NT2/D1 (cell line): ENCODE data around the gene GAS7.

Experiments
- DNase-seq: peaks from one replicate; pipeline ENCODE4 v3.0.0-alpha.2; 2011; ENCODE audit warnings: low read depth, low spot score
- H3K27me3 ChIP-seq: 2 replicates; pipeline ENCODE4 v1.6.0; 2011; ENCODE audit warnings: mild to moderate bottlenecking; ENCODE audit not compliant: insufficient read length, insufficient read depth
- H3K36me3 ChIP-seq: 2 replicates; pipeline ENCODE4 v1.6.1; 2011; ENCODE audit warnings: mild to moderate bottlenecking, low read length, mixed read lengths; ENCODE audit not compliant: insufficient read depth, insufficient read length
- H3K4me1 ChIP-seq: 2 replicates; pipeline ENCODE4 v1.5.1; 2011; ENCODE audit not compliant: insufficient read depth, insufficient read length
- H3K4me3 ChIP-seq: 2 replicates; pipeline ENCODE4 v1.5.1; 2011; ENCODE audit warnings: low read depth; ENCODE audit not compliant: insufficient read length
- H3K9ac ChIP-seq: 2 replicates; pipeline ENCODE4 v1.6.0; 2011; ENCODE audit warnings: low read depth; ENCODE audit not compliant: insufficient read length
- H3K9me3 ChIP-seq: 2 replicates; pipeline ENCODE4 v1.5.1; 2011; ENCODE audit warnings: mild to moderate bottlenecking, low read length; ENCODE audit not compliant: insufficient read depth
- SUZ12 ChIP-seq: IDR thresholded peaks from 2 replicates; pipeline ENCODE4 v1.6.1; 2011; ENCODE audit not compliant: insufficient read length, insufficient read depth; ENCODE audit errors: extremely low read depth
- YY1 ChIP-seq: IDR thresholded peaks from 2 replicates; pipeline ENCODE4 v1.6.1; 2011; ENCODE audit not compliant: insufficient read length, insufficient read depth
- ZNF274 ChIP-seq: IDR thresholded peaks from 2 replicates; pipeline ENCODE4 v1.6.1; 2011; ENCODE audit warnings: mild to moderate bottlenecking, low read depth, low read length

Gene GAS7

DNA sequence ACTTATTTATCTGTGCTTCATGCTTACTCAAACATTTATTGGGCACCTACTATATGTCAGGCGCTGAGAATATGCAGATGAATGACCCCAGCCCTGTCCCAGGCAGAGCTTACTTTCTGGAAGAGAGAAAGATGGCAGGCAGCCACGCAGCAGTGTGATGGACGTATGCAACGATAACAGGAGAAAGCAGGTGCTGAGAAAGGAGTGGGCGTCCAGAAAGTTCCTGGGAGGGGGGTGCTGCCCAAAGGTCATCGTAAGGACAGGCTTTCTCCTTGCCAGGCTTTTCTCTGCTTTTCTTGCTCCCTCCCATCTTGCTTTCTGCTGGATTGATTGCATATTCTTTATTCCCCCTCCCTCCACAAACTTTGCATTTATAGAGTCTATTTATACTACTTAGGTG lies 124.5 kb downstream of the GAS7 start:
- DNase-seq: no peak
- H3K36me3 ChIP-seq: no peaks in the 10 kb centered on the region
- no peaks in the 10 kb centered on the region for H3K27me3 ChIP-seq
- TF ChIP-seq SUZ12 (no peak), YY1 (no peak), ZNF274 (no peak)
- H3K4me3 ChIP-seq: no peak overlapping the region
- no peaks in the 10 kb centered on the region for H3K9me3 ChIP-seq
- H3K9ac ChIP-seq: no peak overlapping the region
- H3K4me1 ChIP-seq: peaks cover 2% of the 10 kb centered on the region

DNA sequence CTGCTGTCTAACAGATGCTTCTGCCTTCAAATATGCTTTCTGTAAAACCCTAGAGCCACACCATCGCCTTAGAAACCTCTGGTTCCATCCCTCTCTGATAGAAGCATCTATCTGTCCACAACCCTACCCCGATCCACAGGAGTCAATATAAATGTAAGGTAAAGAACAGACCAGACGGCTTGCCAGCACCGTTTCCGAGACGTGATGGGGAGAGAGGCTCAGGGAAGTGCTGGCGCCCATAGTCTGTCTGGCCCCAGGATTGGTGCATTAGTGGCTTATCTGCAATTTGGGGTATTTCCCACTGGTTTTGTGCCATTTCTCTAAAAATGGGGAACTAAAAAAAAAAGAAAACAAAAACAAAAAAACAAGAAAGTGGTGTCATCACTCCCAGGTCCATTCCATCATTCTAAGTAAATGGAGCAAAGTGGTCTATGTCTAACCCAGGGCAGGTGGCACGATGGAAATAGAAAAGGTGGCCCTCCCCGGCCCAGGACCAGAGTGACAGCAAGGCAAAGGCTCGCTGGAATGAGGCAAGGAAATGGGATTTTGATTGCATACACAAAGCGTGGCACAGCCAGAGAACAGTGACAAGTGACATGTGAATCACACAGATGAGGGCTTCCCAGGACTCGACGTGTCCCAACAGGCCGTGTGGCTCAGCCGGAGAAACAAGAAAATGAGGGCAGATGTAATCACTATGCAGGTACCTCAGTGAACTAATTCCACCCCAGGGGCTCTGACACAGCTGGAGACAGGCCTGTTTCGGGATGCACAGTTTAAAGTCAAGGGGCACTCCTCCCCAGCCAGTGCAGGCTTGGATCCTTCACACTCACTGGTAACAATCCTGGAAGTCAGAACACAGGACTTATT lies 125.6 kb downstream of the GAS7 start:
- no peak for DNase-seq
- no peak for TF ChIP-seq YY1
- no peak for TF ChIP-seq SUZ12
- TF ChIP-seq ZNF274: no peak
- Histone ChIP-seq H3K27me3 (no peaks in the 10 kb centered on the region), H3K4me1 (peaks cover 2% of the 10 kb centered on the region), H3K9ac (no peak overlapping the region), H3K4me3 (no peak overlapping the region), H3K36me3 (no peaks in the 10 kb centered on the region), H3K9me3 (no peaks in the 10 kb centered on the region)

DNA sequence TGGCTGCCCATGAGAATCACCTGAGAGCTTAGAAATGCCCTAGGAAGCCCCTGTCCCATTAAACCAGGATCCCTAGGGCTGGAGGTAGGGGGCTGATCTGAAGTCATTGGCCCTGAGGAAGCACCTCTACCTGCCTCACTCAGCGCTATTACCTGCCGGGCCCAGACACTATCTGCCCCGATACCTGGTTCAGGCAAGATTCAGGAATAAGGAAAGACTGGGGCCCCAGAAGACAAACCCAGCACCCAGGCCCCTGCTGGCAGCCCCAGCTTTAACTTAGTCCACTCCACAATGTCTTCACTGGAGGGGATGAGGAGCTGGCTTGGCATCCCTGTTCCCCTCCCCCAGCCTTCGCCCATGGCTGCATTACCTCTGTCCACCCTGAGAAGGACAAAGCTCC lies 126.3 kb downstream of the GAS7 start:
- H3K4me1 ChIP-seq: peaks cover 2% of the 10 kb centered on the region

DNA sequence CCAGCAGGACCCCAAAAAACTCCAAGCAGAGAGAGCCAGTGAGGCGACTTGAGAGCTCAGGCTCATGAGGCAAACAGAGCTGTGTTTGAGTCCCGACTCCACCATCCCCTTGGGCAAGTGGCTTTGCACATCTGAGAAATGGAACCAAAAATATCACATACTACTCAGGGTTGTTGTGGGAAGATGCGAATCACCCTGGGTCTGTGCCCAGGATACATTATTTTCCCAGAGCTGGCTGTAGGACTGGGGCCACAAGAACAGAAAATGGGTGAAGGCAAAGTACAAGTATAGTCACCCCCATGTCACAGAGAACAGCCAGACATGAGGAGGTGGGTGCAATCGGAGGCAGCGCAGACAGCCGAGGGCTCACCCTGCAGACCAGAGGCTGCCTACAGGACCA lies 127.3 kb downstream of the GAS7 start:
- H3K4me1 ChIP-seq: peaks cover 2% of the 10 kb centered on the region
- DNase-seq: no peak
- TF ChIP-seq YY1: no peak
- TF ChIP-seq ZNF274: no peak
- TF ChIP-seq SUZ12: no peak
- no peaks in the 10 kb centered on the region for H3K27me3 ChIP-seq
- no peak overlapping the region for H3K9ac ChIP-seq
- H3K36me3 ChIP-seq: no peaks in the 10 kb centered on the region
- H3K4me3 ChIP-seq: no peak overlapping the region
- H3K9me3 ChIP-seq: no peaks in the 10 kb centered on the region

More for the DNA sequence above, 126.3 kb downstream of the GAS7 start:
- H3K9me3 ChIP-seq: no peaks in the 10 kb centered on the region
- no peaks in the 10 kb centered on the region for H3K36me3 ChIP-seq
- TF ChIP-seq SUZ12 (no peak), YY1 (no peak), ZNF274 (no peak)
- no peak overlapping the region for H3K4me3 ChIP-seq
- no peak for DNase-seq
- H3K9ac ChIP-seq: no peak overlapping the region
- H3K27me3 ChIP-seq: no peaks in the 10 kb centered on the region

DNA sequence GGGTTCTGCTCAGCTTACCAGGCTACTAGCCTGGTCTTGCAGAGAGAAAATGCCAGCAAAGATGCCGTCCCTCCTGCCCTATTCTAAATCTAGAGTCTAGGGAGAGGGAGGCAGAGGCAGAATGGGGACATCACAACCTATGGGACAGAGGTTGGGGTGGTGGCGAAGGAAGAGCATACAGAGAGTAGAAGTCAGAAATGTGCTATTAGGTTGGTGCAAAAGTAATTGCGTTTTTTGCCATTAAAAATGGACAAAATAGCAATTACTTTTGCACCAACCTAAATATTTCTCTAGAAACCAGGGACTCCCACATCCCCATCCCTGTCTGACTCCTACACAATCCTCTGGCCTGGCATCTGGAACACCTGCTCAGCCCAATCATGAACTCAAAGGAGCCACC lies 127.7 kb downstream of the GAS7 start:
- TF ChIP-seq ZNF274: no peak
- TF ChIP-seq YY1: no peak
- Histone ChIP-seq H3K9ac (no peak overlapping the region), H3K4me3 (no peak overlapping the region), H3K9me3 (0 out of 2 replicates have a peak, but pooled peaks cover under 1% of the 10 kb centered on the region), H3K4me1 (peaks cover 2% of the 10 kb centered on the region), H3K36me3 (no peaks in the 10 kb centered on the region), H3K27me3 (no peaks in the 10 kb centered on the region)
- DNase-seq: no peak

DNA sequence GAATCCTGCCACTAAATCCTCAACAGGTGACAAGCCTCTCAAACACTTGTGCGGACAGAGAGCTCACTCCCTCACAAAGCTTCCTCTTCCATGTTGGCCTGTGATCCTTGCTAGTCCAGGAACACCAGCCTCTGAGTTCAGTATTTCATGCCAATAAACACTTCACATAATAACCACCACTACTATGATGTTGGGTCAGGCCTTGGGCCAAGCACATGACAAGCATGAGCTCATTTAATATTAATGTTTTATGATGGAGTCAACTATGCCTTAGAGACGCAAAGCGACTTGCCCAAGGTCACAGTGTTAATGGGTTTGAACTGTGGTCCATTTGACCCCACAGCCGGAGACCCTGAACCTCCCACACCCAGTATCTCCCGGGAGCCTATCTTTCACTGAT lies 129.1 kb downstream of the GAS7 start:
- Histone ChIP-seq H3K9ac (no peak overlapping the region), H3K27me3 (no peaks in the 10 kb centered on the region), H3K36me3 (no peaks in the 10 kb centered on the region), H3K4me1 (peaks cover 2% of the 10 kb centered on the region), H3K4me3 (no peak overlapping the region), H3K9me3 (peaks cover 6% of the 10 kb centered on the region; the same call in 1 of the 2 replicates)
- no peak for DNase-seq
- TF ChIP-seq YY1: no peak
- TF ChIP-seq SUZ12: no peak
- no peak for TF ChIP-seq ZNF274

DNA sequence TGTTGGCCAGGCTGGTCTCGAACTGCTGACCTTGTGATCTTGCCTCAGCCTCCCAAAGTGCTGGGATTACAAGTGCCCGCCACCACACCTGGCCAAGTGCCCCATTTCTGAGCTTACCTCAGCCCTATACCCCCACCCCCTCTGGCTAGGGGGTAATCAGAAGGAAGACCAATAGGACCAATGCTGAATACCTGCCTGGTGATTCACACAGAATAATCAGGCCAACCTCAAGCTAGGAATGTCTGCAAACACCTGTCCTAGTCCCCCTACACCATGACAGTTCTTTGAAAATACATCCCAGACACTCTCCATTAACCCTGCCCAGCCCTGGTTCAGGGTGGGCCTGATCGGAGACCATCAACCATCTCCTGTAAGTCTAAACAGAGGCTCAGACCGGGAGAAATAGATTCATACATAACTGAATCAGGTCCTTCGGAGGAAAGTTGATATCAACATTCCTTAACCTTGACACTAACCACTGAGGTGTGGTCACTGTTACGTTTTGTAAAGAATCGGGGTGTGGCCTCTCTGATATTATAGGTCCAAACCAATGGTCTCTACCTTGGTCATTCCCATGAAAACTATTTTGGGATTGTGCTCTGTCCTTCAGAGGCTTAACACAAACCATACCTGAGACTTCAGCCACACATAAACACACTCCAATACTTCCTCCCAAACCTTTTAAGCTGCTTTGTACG lies 130.8 kb downstream of the GAS7 start:
- no peaks in the 10 kb centered on the region for H3K27me3 ChIP-seq
- H3K9ac ChIP-seq: no peak overlapping the region
- H3K9me3 ChIP-seq: peaks cover 6% of the 10 kb centered on the region; the same call in 1 of the 2 replicates
- TF ChIP-seq ZNF274 (no peak), SUZ12 (no peak), YY1 (no peak)
- H3K36me3 ChIP-seq: no peaks in the 10 kb centered on the region
- H3K4me3 ChIP-seq: no peak overlapping the region
- no peak for DNase-seq
- peaks cover 6% of the 10 kb centered on the region for H3K4me1 ChIP-seq
